Measurements from ENCODE around the gene MXI1.

GRCh38 chr10:110269374-110270318, 62.2 kb downstream of the MXI1 start:
- TF ChIP-seq, protein P1, sequence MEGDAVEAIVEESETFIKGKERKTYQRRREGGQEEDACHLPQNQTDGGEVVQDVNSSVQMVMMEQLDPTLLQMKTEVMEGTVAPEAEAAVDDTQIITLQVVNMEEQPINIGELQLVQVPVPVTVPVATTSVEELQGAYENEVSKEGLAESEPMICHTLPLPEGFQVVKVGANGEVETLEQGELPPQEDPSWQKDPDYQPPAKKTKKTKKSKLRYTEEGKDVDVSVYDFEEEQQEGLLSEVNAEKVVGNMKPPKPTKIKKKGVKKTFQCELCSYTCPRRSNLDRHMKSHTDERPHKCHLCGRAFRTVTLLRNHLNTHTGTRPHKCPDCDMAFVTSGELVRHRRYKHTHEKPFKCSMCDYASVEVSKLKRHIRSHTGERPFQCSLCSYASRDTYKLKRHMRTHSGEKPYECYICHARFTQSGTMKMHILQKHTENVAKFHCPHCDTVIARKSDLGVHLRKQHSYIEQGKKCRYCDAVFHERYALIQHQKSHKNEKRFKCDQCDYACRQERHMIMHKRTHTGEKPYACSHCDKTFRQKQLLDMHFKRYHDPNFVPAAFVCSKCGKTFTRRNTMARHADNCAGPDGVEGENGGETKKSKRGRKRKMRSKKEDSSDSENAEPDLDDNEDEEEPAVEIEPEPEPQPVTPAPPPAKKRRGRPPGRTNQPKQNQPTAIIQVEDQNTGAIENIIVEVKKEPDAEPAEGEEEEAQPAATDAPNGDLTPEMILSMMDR (IDR thresholded peaks at IDR 0.05), result no peak
- TF ChIP-seq POLR2A (IDR thresholded peaks at IDR 0.05), result peak in 1 of 2 donors; percentile 33
